Neural cell (in vitro differentiated cells): ENCODE results near the gene LRRC53.

Experiments used
- CTCF ChIP-seq: fragments of 450-650 bp; IDR thresholded peaks from 2 replicates; pipeline ENCODE4 v1.5.1; 2014; ENCODE audit warnings: antibody characterized with exemption, mild to moderate bottlenecking, moderate library complexity; ENCODE audit not compliant: poor library complexity, severe bottlenecking
- EP300 ChIP-seq: fragments of 450-650 bp; conservative IDR thresholded peaks from 2 replicates; pipeline ENCODE4 v1.6.1; 2014; ENCODE audit warnings: antibody characterized with exemption, mild to moderate bottlenecking, moderate library complexity; ENCODE audit not compliant: poor library complexity, severe bottlenecking

- peak; percentile 53 for TF ChIP-seq EP300
- TF ChIP-seq CTCF, result no peak
Observed at GRCh38 chr1:74481607-74482006, 30.8 kb downstream of the LRRC53 start.
